Stimulated activated CD4-positive, alpha-beta T cell treated with anti-CD3 and anti-CD28 coated beads, Interleukin-12 subunit alpha, Interleukin-12 subunit beta, amount 100 ng/mL, for 48 hours (primary cell): ENCODE results near the gene EBF3.

Source experiments
- DNase-seq, 3 donors: peaks; one replicate each; pipeline ENCODE4 v3.0.0-alpha.2; 2020; ENCODE audit warnings: low read depth in 2 of 3, low spot score in 1 of 3

Gene EBF3

GRCh38 chr10:129841071-129841470 lies 123.0 kb downstream of the EBF3 start:
- DNase-seq = no peak

GRCh38 chr10:129840196-129840590 lies 123.9 kb downstream of the EBF3 start:
- DNase-seq = no peak

- no peak for DNase-seq
Measured at GRCh38 chr10:129839285-129840195, 124.5 kb downstream of the EBF3 start.

- no peak for DNase-seq
Measured at GRCh38 chr10:129838794-129839193, 125.3 kb downstream of the EBF3 start.

GRCh38 chr10:129837909-129838582 lies 126.0 kb downstream of the EBF3 start:
- DNase-seq = no peak

- DNase-seq = no peak
Measured at GRCh38 chr10:129836253-129836652, 127.8 kb downstream of the EBF3 start.

GRCh38 chr10:129833994-129834739 lies 129.9 kb downstream of the EBF3 start:
- DNase-seq = no peak

GRCh38 chr10:129833468-129833950 lies 130.6 kb downstream of the EBF3 start:
- DNase-seq = no peak

- DNase-seq = no peak
Measured at GRCh38 chr10:129832573-129833467, 131.3 kb downstream of the EBF3 start.

GRCh38 chr10:129831150-129831549 lies 132.9 kb downstream of the EBF3 start:
- no peak for DNase-seq

- DNase-seq = no peak
Measured at GRCh38 chr10:129825826-129826225, 138.2 kb downstream of the EBF3 start.

GRCh38 chr10:129825221-129825620 lies 138.9 kb downstream of the EBF3 start:
- no peak for DNase-seq

- no peak for DNase-seq
Measured at GRCh38 chr10:129820451-129820850, 143.6 kb downstream of the EBF3 start.

- no peak for DNase-seq
Measured at GRCh38 chr10:129816656-129817045, 147.4 kb downstream of the EBF3 start.

GRCh38 chr10:129815898-129816655 lies 148.0 kb downstream of the EBF3 start:
- no peak for DNase-seq

GRCh38 chr10:129814681-129815646 lies 149.1 kb downstream of the EBF3 start:
- DNase-seq = no peak

- DNase-seq = no peak
Measured at GRCh38 chr10:129812398-129812797, 151.7 kb downstream of the EBF3 start.

GRCh38 chr10:129811208-129811607 lies 152.9 kb downstream of the EBF3 start:
- DNase-seq = no peak

GRCh38 chr10:129809841-129810240 lies 154.2 kb downstream of the EBF3 start:
- DNase-seq = no peak
